ENCODE measurements around the gene MUS81.
"Not testable (repeated sequence)": the region's sequence is repeated elsewhere in the genome, so short reads cannot be mapped to it uniquely, and the experiment has no call there.

Gene MUS81

GRCh38 chr11:65886826-65887722, 26.8 kb downstream of the MUS81 start:
- H3K4me3 ChIP-seq (ENCODE audit: low read length) = peak overlapping the region; percentile 93
- DNase-seq (ENCODE audit: low read depth) = no peak
- no peak for TF ChIP-seq CTCF (conservative IDR thresholded peaks at IDR 0.05; ENCODE audit: low read length)

- DNase-seq (ENCODE audit: low read depth) = peak; percentile 40
- TF ChIP-seq CTCF (conservative IDR thresholded peaks at IDR 0.05; ENCODE audit: low read length) = no peak
- peak overlapping the region; percentile 93 for H3K4me3 ChIP-seq (ENCODE audit: low read length)
Measured at GRCh38 chr11:65887723-65888162, 27.5 kb downstream of the MUS81 start.

GRCh38 chr11:65888163-65888814, 28.1 kb downstream of the MUS81 start, which contains the start of gene FIBP:
FIBP (minus strand) TSS chr11:65888471; CDS start chr11:65888418, 53 bp downstream.
- no peak; the same call in none of the 2 replicates for TF ChIP-seq CTCF (conservative IDR thresholded peaks at IDR 0.05; ENCODE audit: low read length)
- peak within 1 kb of the TSS; percentile 93 for H3K4me3 ChIP-seq (ENCODE audit: low read length)
- DNase-seq (ENCODE audit: low read depth) = peak; percentile 97

GRCh38 chr11:65890324-65891218, 30.3 kb downstream of the MUS81 start, which contains the start of gene CCDC85B:
CCDC85B (plus strand) TSS chr11:65890673; CDS start chr11:65890784, 111 bp downstream.
- H3K4me3 ChIP-seq (ENCODE audit: low read length) = peak within 1 kb of the TSS; percentile 75
- peak; percentile 96 for DNase-seq (ENCODE audit: low read depth)
- no peak; the same call in 1 of the 2 replicates for TF ChIP-seq CTCF (conservative IDR thresholded peaks at IDR 0.05; ENCODE audit: low read length)

GRCh38 chr11:65891219-65892136, 31.2 kb downstream of the MUS81 start:
- TF ChIP-seq CTCF (conservative IDR thresholded peaks at IDR 0.05; ENCODE audit: low read length) = peak; percentile 31
- DNase-seq (ENCODE audit: low read depth) = no peak
- peak overlapping the region; percentile 75 for H3K4me3 ChIP-seq (ENCODE audit: low read length)

- peak overlapping the region; percentile 75 for H3K4me3 ChIP-seq (ENCODE audit: low read length)
Measured at GRCh38 chr11:65892137-65892540, 31.9 kb downstream of the MUS81 start.

More at GRCh38 chr11:65892137-65892540, 31.9 kb downstream of the MUS81 start:
- not testable (repeated sequence) for DNase-seq (ENCODE audit: low read depth)

Data from AG10803 (cell line).